Heart left ventricle (tissue), 13 donors: Measurements from ENCODE around the gene RNF121.

Experiments
- CTCF ChIP-seq, 12 donors: fragments of 200-600 bp; sonication (generic) in 4 of 12; IDR thresholded peaks; one replicate each; pipeline versions ENCODE4 v1.5.0 to v1.8.0; 2018 to 2022; ENCODE audit warnings: antibody characterized with exemption in 12 of 12, mild to moderate bottlenecking in 5 of 12
- POLR2A ChIP-seq, 2 donors: fragments of 450-650 bp; IDR thresholded peaks; one replicate each; pipeline ENCODE4 v1.6.1; 2017; ENCODE audit warnings: antibody characterized with exemption in 2 of 2, mild to moderate bottlenecking in 2 of 2, moderate library complexity in 2 of 2
- donor health status: ischemic (EF 13 %, LVEDD 7.1; RV severe dilation, severe dysfunction).
- donor health status: DM: no; HTN: yes; CAD: no.
- donor health status: DM: no; HTN: no; CAD: no.
- donor health status: ischemic (EF 25% LVEDD 6.9; RV normal size, moderate dysfunction).
- donor health status: ischemic (EF 25% LVEDD 5.7; RV mildly dilated, moderate dysfunction).
- donor health status: ischemic (EF 35%, LVEDD 5.7; RV mildly dilated, moderate dysfunction).
- donor health status: nonischemic (EF 11% LVEDD 7.7; RV severe dilation, severe dysfunction).
- donor health status: DM: yes; HTN: yes; CAD: no.
- donor health status: PGD.
- donor health status: ischemic (EF 29% LVEDD 5.4; RV normal size, mild dysfunction).
- donor health status: nonischemic (EF 23%, LVEDD 6.1; RV moderate dilation, normal function).

- no peak for TF ChIP-seq CTCF (IDR thresholded peaks at IDR 0.05)
- no peak for TF ChIP-seq POLR2A (IDR thresholded peaks at IDR 0.05)
Measured at GRCh38 chr11:71990701-71991100, 61.9 kb downstream of the RNF121 start.
